Measurements from ENCODE around the gene SHB. TPM values are rescaled to one million over a fixed set of nuclear protein-coding genes. Genes with fewer than 3 reads are reported as not detected.
A peak's percentile ranks its signal among the peaks of the same experiment; 100 is the strongest.

Gene SHB
- total and polyA plus RNA-seq, 2 of the 13 experiments (the other 11 are each of a cell fraction or from before 2014, with no cell fraction given) = 19.4 to 20.7 TPM

- TF ChIP-seq BHLHE40 (IDR thresholded peaks at IDR 0.05; ENCODE audit: low read length) = 0 out of 2 replicates have a peak, but pooled peaks have one; percentile 6
- TF ChIP-seq, protein P1, sequence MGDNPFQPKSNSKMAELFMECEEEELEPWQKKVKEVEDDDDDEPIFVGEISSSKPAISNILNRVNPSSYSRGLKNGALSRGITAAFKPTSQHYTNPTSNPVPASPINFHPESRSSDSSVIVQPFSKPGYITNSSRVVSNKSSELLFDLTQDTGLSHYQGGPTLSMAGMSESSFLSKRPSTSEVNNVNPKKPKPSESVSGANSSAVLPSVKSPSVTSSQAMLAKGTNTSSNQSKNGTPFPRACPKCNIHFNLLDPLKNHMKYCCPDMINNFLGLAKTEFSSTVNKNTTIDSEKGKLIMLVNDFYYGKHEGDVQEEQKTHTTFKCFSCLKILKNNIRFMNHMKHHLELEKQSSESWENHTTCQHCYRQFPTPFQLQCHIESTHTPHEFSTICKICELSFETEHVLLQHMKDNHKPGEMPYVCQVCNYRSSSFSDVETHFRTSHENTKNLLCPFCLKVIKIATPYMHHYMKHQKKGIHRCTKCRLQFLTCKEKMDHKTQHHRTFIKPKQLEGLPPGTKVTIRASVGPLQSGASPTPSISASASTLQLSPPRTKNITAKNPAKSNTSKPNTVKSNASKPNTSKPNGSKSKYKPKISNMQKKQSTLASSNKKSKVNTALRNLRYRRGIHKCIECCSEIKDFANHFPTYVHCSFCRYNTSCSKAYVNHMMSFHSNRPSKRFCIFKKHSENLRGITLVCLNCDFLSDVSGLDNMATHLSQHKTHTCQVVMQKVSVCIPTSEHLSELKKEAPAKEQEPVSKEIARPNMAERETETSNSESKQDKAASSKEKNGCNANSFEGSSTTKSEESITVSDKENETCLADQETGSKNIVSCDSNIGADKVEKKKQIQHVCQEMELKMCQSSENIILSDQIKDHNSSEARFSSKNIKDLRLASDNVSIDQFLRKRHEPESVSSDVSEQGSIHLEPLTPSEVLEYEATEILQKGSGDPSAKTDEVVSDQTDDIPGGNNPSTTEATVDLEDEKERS (CRISPR knock-in tag; IDR thresholded peaks at IDR 0.05) = 0 out of 2 replicates have a peak, but pooled peaks have one; percentile 54
- TF ChIP-seq, protein P2, sequence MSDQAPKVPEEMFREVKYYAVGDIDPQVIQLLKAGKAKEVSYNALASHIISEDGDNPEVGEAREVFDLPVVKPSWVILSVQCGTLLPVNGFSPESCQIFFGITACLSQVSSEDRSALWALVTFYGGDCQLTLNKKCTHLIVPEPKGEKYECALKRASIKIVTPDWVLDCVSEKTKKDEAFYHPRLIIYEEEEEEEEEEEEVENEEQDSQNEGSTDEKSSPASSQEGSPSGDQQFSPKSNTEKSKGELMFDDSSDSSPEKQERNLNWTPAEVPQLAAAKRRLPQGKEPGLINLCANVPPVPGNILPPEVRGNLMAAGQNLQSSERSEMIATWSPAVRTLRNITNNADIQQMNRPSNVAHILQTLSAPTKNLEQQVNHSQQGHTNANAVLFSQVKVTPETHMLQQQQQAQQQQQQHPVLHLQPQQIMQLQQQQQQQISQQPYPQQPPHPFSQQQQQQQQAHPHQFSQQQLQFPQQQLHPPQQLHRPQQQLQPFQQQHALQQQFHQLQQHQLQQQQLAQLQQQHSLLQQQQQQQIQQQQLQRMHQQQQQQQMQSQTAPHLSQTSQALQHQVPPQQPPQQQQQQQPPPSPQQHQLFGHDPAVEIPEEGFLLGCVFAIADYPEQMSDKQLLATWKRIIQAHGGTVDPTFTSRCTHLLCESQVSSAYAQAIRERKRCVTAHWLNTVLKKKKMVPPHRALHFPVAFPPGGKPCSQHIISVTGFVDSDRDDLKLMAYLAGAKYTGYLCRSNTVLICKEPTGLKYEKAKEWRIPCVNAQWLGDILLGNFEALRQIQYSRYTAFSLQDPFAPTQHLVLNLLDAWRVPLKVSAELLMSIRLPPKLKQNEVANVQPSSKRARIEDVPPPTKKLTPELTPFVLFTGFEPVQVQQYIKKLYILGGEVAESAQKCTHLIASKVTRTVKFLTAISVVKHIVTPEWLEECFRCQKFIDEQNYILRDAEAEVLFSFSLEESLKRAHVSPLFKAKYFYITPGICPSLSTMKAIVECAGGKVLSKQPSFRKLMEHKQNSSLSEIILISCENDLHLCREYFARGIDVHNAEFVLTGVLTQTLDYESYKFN (CRISPR knock-in tag; conservative IDR thresholded peaks at IDR 0.05) = peak; percentile 69
- no peak for TF ChIP-seq ZSCAN25 (CRISPR knock-in tag; IDR thresholded peaks at IDR 0.05)
- TF ChIP-seq ZNF609 (CRISPR knock-in tag; IDR thresholded peaks at IDR 0.05; ENCODE audit: borderline replicate concordance) = peak; percentile 55; the same call in 1 of the 2 replicates
- no peak; the same call in 1 of the 2 replicates for TF ChIP-seq ZBTB7B (CRISPR knock-in tag; IDR thresholded peaks at IDR 0.05)
- no peak for TF ChIP-seq NONO (IDR thresholded peaks at IDR 0.05)
- peak; percentile 48; the same call in 1 of the 2 replicates for TF ChIP-seq NONO (CRISPR knock-in tag; conservative IDR thresholded peaks at IDR 0.05)
- TF ChIP-seq ZNF577 (CRISPR knock-in tag; IDR thresholded peaks at IDR 0.05; ENCODE audit: borderline replicate concordance, low read depth) = no peak
- no peak for TF ChIP-seq ZNF512 (CRISPR knock-in tag; IDR thresholded peaks at IDR 0.05)
- TF ChIP-seq, protein P3, sequence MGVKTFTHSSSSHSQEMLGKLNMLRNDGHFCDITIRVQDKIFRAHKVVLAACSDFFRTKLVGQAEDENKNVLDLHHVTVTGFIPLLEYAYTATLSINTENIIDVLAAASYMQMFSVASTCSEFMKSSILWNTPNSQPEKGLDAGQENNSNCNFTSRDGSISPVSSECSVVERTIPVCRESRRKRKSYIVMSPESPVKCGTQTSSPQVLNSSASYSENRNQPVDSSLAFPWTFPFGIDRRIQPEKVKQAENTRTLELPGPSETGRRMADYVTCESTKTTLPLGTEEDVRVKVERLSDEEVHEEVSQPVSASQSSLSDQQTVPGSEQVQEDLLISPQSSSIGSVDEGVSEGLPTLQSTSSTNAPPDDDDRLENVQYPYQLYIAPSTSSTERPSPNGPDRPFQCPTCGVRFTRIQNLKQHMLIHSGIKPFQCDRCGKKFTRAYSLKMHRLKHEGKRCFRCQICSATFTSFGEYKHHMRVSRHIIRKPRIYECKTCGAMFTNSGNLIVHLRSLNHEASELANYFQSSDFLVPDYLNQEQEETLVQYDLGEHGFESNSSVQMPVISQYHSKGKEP (CRISPR knock-in tag; IDR thresholded peaks at IDR 0.05) = no peak
- TF ChIP-seq ZNF143 (CRISPR knock-in tag; IDR thresholded peaks at IDR 0.05) = no peak
- TF ChIP-seq ZNF569 (CRISPR knock-in tag; IDR thresholded peaks at IDR 0.05; ENCODE audit: borderline replicate concordance) = no peak
- no peak for TF ChIP-seq ISL2 (CRISPR knock-in tag; IDR thresholded peaks at IDR 0.05)
These were observed 160.3 kb downstream of the SHB start (continued) for GRCh38 chr9:37908698-37909186.

Measured in HepG2 (cell line).